RKO (cell line): Measurements from ENCODE around the gene MS4A10.
A peak's percentile ranks its signal among the peaks of the same experiment; 100 is the strongest.
"Not testable (repeated sequence)": the region's sequence is repeated elsewhere in the genome, so short reads cannot be mapped to it uniquely, and the experiment has no call there.

Source experiments
- DNase-seq: peaks from one replicate; pipeline ENCODE4 v3.0.0-alpha.2; 2016; ENCODE audit warnings: low spot score

The MS4A10 gene

DNA sequence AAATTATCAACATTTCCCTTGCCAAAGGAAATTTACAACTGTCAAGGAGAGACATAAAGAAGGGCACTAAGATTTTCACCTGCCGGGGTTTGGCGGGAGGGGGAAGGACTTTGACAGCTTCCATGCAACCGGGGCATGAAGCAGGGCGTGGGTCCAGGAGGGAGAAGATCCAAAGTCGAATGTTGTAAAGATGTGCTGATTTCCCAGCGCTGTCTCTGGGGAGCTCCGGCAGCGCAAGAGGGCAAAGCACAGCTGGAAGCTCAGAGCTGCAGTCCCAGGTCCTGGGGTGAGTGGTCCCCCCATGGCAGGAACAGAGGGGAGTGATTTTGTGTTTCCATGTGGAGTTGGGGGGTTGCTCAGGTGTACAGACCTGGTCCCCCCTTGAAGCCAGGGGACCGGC lies at the start of gene MS4A10:
TSS of gene MS4A10 (plus strand) at position 198 of the 400 bp plus-strand sequence. CDS start 5,003 bp downstream, outside the sequence.
- no peak for DNase-seq

DNA sequence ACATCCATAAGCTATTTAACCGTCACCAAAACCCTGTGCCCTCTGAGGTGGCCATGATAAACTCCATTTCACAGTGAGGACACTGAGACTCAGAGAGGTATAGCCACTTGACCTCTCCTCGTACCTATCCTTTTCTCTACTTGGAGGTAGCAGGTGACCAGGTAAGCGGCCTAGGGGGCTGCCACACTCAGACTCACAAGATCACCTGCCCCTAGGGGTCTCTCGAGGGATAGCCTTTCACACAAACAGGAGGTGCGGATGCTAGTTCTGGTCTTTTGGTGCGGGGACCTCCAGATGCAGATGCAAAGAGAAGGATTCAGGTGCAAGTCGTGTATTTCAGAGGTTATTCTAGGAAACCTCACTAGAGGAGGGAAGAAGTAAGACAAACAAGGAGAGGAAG lies 46.0 kb upstream of the MS4A10 start:
- DNase-seq: no peak

DNA sequence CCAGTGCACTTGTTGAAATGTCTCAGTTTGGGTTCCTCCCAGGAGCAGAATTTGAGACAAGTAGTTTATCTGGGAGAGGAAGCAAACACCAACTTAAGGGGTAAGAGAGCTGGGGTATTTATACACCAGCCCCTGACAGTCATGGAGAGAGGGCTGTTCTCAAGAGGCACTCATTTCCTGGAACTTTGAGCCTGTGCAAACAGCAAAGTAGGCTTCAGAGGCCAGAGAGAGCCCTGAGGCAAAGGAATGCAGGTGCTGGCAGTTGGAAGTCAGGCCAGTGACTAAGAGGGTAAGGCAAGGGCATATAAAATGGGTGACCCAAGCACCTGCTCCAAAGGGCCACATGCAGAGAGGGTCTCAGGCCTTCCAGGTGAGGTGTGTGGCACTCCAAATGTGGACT lies 44.6 kb upstream of the MS4A10 start:
- no peak for DNase-seq

DNA sequence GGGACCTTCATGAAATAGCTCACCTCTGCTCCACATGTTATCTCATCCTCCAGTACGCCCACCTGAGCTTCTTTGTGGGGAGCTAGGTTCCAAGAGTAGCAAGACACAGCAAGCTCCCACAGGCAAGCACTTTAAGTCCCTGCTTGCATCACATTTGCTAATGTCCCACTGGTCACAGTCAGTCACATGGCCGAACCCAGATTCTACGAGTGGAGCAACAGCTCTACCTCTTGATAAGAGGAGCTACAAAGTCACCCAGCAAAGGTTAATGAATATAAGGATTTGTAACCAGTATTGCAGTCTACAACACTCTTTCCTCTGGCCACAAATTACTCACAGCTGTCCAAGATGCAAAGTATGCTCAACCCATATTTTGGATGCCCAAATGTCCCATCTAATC lies 43.7 kb upstream of the MS4A10 start:
- no peak for DNase-seq

DNA sequence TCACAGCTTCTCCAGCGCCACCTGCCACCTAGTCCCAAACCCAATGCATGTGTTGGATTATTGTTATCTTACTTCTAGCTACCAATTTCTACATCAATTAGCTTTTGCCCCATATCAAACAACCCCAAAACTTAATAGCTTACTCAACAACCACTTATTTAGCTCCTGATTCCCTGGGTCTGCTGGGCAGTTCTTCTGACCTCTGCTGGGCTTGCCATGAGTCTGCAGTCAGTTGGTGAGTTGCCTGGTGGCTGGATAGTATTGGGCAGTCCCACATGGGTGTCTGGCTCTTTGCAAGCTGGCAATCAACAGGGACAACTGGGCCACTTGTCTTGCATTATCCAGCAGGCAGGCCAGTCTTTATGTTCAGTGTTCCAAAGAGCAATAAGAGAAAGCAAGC lies 42.1 kb upstream of the MS4A10 start:
- no peak for DNase-seq

DNA sequence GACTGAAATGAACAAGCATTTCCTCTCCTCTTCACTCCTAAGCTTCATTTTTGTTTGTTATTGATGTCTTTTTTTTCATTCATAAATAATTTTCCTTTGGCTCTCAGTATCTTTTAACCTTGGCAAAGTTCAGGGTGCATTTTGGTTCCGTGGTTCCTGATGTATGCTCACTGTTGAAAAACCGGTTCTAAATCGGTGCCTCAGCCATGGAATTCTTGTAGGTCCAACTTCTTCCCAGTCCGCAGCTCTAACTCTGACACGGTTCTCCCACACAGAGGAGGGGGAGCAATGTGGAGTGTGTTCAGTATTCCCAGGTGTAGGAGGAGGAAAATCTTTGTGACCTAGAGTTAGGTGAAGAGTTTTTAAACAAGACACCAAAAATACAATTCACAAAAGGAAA lies 41.0 kb upstream of the MS4A10 start:
- DNase-seq: no peak

DNA sequence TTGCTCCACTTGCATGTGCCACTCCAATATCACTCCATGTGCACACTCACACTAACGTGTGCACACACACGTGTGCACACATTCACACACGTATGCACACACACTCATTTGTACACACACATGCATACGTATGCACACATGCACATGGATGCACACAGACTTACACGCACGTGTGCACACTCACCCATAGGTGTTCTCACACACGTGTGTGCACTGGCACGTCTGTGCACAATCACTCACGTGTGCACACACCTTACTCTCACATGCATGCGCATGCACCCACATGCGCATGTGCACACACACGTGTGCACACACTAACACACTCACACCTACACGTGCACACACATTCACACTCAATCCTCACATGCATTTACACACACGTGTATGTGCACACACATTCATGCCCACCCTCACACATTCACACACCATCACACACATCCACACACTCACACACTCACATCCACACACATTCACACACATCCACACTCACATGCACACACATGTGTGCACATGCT lies 37.7 kb upstream of the MS4A10 start:
- no peak for DNase-seq

DNA sequence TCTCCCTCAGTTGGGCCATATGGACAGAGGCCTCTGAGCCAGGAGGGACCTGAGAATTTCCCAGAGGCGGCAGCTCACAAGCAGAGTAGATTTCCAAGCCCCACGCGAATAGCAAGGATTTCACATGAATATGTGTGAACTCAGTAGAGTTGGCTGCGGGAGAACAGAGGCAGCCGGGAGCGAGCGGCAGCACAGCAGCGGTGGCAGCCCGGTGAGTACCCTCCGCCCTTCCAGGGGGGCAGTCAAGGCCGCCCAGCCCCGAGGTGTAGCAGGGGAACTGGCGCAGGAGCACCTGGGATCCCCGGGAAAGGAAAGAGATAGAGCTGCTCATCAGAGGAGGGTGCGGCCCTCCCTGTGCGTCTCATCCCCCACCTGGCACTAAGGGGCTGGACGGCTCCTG lies 36.9 kb upstream of the MS4A10 start:
- DNase-seq: no peak

DNA sequence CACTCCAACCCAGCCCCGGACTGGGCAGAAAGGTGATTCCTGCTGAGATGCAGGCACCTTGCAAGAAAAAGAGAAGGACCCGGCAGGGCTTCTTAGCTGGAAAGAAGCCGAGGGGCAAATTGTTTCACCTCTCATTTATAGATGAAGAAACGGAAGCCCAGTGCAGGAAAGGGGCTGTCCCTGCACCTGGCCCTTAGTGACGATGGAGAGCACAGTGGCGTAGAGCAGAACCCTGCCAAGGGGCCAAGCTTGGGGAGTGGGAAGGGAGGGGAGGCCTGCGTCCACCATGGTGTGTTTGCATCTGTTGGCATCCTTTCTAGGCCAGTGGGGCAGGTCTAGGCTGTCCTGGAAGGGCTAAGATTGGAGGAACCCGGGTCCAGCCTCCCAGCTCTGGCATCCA lies 36.3 kb upstream of the MS4A10 start:
- DNase-seq: no peak

DNA sequence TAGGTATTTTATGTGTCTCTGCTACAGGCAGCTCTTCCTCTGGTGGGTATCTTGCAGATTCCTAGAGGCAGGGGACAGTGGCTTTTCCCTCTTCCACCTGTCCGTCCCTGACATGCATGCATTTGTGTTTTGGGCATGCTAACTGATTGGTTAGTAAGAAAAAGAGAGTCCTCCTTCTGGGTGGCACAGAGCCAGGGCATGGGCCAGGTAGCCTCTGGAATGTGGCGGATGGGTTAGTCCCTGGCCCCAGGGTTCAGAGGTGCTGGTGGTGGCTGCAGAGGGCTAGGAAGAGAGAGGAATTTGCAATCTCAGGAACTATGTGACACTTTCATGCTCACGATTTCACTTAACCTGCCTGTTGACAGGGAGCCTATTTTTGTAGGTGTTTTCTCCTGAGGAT lies 34.2 kb upstream of the MS4A10 start:
- no peak for DNase-seq

DNA sequence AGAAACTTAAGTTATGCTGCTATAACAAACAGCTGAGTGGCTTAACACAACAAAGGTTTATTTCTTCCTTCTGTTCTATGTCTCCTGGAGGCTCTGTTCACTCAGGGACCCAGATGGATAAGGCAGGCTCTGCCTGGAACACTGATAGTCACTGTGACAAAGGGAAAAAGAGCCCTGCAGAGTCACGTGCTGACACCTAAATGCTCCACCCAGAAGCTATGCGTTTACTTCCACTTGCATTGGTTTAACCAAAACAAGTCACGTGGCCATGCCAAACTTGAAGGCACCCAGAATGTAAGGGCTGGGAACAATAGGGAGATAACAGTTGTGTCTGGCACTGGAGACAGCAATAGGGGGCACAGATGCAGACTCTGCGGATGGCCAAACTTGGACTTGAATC lies 31.8 kb upstream of the MS4A10 start:
- no peak for DNase-seq

DNA sequence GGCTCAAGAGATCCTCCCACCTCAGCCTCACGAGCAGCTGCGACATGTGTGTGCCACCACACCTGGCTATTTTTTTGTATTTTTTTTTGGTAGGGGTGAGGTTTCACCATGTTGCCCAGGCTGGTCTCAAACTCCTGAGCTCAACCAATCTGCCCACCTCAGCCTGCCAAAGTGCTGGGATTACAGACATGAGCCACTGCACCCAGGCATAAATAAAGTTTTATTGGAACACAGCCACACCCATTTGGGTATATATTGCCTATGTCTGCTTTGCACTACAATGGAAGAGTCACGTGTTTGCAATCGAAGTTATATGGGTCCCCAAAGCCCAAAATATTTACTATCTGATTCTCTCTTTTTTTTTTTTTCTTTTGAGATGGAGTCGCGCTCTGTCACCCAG lies 30.2 kb upstream of the MS4A10 start:
- no peak for DNase-seq

DNA sequence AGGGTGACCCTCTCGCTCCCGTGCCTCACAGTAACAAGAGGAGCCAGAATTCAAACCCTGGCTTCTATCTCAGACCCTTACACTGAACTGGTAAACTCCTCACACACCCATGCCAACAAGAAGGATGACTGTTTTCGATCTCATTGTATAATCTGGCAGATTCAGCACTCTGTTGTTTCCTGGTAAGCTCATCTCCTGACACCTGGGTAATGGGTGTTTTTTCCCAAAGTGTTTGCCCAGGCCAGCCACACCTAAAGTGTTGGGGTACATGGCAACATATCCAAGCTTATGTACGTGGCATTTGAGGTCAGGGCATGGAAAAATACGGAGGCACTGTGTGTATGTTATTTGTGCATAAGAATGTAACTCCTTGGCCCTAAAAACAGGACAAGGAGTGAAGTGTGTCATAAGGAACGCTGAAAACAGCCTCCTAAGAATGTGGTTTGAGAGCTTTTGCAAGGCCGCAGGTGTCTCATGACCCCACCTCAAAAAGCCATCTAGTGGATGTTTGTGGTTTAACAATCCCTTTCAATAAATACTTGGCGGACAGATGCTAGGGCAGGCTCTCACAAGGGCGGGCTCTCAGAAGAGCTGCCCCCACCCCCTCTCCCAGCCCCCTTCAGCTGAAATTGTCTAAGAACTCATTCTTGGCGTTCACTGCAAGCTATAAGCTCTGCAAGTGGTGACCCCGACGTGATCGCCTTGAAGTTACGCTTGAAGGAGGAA lies 28.7 kb upstream of the MS4A10 start, which contains the start of gene MS4A15:
TSS of gene MS4A15 (plus strand) at position 561 of the 726 bp plus-strand sequence. CDS start 6,867 bp downstream, outside the sequence.
- peak; percentile 32 for DNase-seq

DNA sequence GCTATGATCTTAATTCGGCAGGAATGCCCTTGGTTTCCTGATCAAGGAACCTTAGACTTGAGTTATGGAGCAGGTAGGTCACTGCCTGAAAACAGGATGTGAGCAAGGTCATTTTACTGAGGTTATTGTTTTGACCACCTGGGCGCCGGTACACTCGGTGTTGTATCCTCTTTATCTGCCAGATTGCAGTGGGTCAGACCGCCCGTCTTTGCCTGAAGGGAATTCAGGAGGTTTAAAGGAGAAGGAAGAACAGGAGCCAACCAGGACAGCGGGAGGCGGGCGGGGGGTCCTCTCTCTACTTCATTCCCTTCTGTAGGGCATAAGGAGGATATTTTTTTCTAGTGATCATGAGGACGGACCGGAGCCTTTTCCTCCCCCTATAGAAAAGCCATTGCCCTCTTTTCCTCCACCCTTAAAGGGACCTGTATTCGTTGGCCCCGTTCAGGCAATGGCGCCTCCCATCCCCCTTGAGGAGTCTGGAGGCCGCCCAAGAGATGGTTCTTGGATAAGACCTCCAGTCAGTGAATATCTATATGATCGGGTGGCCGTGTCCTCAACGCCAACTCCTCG lies 27.8 kb upstream of the MS4A10 start:
- DNase-seq: no peak

DNA sequence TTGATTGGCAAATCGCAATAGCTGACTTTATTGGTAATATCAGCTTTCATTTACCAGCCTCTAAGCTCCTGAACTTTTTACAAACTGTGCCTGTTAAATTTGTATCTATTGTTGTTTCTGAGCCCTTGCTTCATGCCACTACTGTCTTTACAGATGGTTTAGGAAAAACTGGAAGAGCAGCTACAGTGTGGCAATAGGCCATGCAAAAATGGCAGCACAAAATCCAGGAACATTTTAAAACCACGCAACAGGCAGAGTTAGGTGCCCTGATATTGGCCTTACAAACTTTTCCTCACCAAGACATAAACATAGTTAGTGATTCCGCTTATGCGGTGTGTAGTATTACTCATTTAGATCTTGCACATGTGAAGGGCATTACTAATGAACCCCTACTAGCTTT lies 26.5 kb upstream of the MS4A10 start:
- DNase-seq: not testable (repeated sequence)

DNA sequence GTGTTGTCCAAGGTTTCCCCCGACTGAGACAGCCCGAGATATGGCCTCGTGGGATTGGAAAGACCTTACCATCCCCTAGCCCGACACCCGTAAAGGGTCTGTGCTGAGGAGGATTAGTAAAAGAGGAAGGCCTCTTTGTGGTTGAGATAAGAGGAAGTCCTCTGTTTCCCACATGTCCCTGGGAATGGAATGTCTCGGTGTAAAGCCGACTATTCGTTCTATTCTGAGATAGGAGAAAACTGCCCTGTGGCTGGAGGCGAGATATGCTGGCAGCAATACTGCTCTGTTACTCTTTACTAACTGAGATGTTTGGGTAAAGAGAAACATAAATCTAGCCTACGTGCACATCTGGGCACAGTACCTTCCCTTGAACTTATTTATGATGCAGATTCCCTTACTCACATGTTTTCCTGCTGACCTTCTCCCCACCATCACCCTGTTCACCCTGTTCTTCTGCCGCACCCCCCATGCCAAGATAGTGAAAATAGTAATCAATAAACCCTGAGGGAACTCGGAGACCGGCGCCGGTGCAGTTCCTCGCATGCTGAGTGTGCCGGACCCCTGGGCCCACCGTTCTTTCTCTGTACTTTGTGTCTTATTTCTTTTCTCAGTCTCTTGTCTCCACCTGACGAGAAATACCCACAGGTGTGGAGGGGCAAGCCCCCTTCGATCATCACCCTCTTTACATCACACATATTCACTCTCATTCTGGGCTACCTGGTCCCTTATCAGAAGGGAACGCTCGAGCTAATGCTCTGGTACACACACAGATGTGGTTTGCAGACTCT lies 25.5 kb upstream of the MS4A10 start:
- DNase-seq: not testable (repeated sequence)

DNA sequence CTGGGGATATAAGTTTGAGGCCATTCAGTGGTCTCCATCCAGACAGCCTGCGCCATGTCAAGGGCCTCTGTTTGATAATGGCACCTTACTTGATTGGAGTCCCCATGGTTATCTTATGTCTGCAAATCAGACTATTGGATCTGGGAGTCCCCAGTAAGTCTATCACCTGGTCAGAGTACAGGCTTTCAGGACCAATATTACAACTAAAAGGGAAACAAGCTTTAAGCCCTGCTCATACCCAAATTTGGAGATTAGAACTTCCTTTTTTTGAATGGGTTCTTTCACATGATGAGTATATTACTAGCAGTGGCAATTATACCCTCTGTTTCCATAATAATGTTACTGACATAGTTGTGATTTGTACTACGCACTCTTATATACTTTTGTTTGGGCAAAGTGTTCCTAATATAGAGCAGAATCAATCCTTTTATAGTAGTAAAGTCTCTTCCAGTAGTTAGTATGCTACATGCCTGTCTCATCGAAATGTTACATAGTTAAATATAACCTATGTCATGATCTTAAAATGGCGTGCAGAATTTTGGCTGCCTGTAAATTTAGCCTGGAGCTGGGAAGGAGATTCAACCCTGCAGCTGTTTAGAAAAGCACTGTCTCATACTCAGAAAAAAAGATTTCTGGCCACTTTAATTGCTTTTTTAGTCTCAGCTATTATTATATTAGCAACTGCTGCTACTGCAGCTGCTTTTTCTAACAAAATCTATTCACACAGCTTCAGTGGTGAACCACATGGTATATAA lies 23.5 kb upstream of the MS4A10 start:
- DNase-seq: no peak

DNA sequence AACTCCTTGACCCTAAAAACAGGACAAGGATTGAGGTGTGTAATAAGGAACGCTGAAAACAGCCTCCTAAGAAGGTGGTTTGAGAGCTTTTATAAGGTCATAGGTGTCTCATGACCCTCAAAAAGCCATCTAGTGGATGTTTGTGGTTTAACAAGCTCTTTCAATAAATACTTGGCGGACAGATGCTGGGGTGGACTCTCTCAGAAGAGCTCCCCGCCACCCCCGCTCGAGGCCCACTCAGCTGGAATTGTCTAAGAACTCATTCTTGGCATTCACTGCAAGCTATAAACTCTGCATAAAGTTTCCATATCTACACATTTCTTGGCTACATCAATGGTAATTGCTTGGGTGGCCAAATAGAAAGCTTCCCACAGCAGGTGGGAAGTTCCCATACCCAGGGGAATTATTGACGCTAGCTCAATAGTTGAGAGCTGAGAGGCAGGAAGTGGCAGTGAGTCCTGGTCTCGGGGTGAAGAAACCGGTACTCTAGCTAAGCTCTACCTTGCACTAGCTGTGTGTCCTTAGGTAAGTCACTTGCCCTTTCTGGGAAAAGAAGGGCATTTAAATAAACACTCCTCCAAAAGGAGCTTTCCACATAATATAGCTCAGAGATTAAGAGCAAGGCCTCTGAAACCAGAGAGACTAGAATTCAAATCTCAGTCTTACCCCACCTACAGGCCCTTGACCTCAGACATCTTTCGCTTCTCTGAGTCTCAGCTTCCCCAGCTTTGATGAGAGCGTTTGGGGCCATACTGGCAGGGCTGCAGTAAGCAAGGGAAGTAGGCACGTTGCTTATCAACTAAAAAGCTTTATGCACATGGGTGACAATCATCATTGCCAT lies 22.1 kb upstream of the MS4A10 start:
- peak; percentile 24 for DNase-seq

DNA sequence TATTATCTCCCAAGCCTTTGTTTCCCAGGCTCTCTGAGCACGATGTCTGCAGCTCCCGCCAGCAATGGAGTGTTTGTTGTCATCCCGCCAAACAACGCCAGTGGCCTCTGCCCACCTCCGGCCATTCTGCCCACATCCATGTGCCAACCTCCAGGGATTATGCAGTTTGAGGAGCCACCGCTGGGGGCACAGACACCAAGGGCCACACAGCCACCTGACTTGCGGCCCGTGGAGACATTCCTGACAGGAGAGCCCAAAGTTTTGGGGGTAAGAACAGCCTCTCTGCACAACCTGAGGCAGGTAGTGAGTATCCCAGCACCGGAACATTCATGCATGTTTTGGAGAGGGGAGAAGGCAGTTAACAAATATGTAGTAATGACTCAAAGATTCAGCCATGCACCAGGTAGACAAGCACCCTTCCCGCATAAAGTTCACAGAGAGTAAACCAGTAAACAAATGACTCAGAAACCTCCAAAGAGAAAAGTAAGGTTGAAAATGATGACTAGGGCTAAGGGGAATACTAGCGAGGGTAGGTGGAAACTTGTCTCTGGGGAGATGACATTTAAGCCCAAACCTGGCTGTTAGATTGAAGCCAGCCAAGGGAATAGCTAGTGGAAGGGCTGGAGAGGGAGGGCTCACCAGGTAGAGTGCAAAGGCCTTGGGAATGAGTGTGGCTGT lies 21.3 kb upstream of the MS4A10 start:
- DNase-seq: no peak

DNA sequence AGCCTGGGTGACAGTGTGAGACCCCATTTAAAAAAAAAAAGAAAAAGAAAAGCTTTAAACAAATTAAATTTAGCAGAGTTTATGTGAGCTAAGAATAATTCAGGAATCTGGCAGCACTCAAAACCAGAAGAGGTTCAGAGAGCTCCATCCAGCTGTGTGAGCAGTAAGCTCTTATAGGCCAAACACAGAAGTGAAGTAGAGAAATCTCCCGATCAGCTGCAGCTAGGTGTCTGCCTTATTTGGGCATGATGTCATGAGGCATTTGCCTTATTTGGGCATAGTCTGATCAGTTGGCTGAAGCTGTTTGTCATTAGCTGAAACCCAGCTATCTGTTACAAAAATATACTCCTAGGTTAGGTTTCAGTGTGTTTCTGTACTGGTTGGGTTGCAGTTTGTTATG lies 20.3 kb upstream of the MS4A10 start:
- no peak for DNase-seq

DNA sequence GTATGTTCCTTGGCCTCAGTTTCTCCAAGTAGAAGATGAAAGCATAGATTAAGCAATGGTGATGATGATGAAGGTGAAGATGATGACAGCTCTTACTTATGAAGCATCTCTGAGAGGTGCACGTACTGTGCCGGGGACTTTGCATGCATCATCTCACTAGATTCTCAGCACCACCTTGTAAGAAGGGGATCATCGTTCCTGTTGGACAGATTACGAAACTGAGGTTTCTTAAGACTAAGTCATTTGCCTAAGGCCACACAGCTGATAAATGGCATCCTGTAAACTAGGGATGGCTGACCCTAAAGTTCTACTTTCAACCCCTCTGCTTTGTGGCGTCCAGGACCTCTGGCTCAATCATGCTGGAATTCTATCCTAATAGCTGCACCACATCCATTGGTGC lies 19.8 kb upstream of the MS4A10 start:
- no peak for DNase-seq
